CD4-positive, alpha-beta T cell treated with Interleukin-1 beta for 1 hour (primary cell): ENCODE measurements around the gene ZNF334.

ENCODE experiments used
- DNase-seq, 2 donors: peaks; one replicate each; pipeline ENCODE4 v3.0.0-alpha.2; 2020 to 2022

The ZNF334 gene

GRCh38 chr20:46483879-46484278 is 29.5 kb downstream of the ZNF334 start:
- no peak for DNase-seq

DNA sequence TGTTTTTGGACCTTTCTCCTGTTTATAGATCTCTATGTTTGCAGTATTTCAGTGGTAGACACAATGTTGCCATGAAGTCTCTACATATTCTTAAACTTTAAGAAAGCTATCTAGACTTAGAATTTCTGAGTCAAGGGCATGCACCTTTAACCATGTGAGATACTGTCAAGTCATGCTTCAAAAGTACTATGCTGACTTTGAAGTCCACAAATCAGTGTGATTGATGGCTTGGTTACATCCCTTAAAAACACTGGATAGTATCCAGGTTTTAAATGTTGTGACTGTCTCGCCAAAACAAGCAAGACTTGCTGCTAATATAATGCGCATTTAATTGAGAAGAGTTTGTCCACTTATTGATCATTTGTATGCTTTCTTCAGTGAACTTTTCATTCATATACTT is 30.5 kb downstream of the ZNF334 start:
- no peak for DNase-seq

DNA sequence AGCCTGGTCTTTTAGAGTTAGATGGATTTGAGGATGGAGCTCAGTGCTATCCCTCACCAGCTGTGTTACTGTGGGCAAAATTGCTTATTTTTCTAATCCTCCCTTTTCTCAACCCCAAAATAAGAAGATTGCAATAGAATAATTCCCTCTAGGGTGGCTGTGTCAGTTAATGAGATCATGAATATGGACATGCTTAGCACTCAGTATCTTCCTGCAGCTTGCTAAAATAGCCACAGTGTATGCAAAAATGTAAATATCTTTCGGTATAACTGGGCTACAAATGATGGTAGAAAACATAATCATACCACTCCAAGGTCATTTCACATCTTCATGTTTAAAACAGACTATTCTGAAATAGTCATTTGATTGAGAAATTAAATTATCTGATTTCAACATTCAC is 35.7 kb downstream of the ZNF334 start:
- no peak for DNase-seq

DNA sequence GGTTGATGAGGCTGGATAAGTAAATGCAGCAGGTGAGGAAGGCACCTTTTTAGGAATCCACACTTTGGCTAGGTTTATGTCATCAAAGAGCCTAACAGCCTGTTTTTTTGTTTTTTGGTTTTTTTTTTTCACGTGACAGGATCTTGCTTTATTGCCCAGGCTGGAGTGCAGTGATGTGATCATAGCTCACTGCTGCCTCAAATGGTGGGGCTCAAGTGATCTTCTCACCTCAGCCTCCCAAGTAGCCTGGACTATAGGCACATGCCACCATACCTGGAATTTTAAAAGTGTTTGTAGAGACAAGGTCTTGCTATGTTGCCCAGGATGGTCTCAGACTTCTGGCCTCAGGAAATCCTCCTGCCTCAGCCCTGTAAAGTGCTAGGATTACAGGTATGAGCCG is 36.1 kb downstream of the ZNF334 start:
- no peak for DNase-seq

- no peak for DNase-seq
Measured at GRCh38 chr20:46468508-46468907, 44.9 kb downstream of the ZNF334 start.

DNA sequence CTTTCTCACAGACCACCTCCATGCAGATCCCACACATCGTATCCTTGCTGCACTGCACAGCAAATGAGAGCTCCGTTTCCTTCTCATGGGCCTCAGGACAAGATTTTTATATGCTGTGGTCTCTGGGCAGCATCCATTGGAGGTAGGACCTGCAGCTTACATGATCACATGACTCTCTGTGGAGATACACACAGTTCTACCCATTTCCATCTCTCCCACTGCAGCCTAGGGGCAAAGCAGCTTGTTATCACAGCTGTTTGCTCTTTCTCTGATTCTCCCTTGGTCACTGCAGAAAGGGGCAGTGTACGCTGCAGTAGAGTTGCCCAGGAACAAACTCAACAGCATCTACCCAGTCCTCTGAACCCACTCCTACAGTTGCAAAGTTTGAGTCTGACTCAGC is 48.9 kb downstream of the ZNF334 start:
- no peak for DNase-seq

DNA sequence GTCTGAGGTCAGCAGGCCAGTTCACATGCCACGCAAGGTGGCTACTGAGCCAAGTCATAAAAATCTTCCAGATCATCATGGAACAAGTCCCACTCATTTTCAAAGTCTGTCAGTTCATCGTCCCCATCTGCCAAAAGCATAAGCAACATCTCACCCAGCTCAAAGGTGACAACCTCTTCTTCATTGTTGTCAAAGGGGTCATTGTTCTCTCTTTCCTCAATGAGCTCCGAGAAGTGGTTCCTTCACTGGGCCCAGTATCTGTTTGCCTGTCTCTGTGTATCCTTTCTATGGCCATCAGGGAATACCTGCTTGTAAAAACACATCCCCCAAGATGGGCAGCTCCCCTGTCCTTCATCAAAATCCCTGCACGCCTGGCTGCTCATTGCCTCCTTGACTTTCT is 49.5 kb downstream of the ZNF334 start:
- DNase-seq, result no peak

DNA sequence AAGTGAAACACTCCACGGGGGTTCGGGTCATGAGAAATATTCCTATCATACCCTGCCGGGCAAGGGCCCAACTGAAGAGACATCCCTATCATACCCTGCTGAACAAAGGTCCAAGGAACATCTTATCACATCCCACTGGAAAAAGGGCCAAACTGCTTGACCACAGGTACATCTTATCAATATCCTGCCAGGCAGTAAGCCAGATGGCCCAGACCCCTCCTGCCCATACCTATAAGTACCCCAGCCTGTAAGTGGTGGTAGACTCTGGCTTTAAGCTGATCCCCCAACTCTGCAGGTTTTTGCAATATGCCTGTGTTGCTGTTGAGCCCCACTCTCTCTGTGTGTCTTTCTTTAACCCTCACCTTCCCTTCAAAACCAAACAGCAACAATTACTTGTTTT is 51.6 kb downstream of the ZNF334 start:
- DNase-seq, result no peak

DNA sequence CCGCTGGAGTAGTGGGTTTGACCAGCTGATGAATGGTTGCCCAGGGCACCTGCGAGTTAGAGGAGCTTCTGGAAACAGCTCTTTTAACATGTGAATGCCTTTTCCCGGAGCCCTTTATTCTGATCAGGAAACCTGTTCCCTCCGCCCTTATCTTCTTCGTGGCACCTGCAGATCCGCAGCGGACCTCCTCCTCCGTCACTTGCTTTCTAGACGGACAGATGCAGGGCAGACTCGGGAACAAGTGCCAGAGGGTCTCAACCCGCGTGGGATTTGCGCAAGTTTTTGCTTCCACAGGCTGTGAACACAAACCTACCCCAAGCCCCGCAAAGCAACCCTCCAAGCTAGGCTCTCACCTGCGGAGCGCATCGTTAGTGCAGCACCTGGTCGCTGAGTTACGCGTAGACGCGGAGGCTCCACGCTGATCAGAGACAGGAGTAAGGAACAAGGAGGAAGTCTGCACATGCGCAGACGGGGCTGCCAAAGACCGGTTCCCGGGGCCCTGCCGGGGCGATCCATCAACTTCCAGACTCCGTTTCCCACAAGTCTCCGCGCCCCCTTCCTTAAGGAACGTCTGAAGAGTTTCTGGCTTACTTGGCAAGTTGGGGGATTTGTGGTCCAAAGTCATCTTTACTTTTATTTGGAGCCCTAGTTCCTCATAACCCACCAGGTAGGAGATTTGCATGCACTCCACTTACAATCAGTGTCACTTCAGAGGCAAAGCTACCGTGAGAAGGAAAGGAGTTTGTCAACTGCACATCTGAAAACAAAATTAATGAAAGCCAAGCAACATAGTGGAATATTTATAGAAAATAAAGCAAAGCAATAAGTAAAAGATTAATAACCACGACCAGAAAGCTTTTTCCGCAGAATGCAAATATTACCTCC is 54.3 kb downstream of the ZNF334 start:
- DNase-seq, result no peak

- DNase-seq, result no peak
Measured at GRCh38 chr20:46456255-46457028, 56.9 kb downstream of the ZNF334 start.

- DNase-seq, result no peak
Measured at GRCh38 chr20:46455729-46456128, 57.6 kb downstream of the ZNF334 start.
